ENCODE data around the gene TNFAIP8L2.

GRCh38 chr1:151166505-151166956 lies 10.1 kb downstream of the TNFAIP8L2 start:
- TF ChIP-seq, protein P1, sequence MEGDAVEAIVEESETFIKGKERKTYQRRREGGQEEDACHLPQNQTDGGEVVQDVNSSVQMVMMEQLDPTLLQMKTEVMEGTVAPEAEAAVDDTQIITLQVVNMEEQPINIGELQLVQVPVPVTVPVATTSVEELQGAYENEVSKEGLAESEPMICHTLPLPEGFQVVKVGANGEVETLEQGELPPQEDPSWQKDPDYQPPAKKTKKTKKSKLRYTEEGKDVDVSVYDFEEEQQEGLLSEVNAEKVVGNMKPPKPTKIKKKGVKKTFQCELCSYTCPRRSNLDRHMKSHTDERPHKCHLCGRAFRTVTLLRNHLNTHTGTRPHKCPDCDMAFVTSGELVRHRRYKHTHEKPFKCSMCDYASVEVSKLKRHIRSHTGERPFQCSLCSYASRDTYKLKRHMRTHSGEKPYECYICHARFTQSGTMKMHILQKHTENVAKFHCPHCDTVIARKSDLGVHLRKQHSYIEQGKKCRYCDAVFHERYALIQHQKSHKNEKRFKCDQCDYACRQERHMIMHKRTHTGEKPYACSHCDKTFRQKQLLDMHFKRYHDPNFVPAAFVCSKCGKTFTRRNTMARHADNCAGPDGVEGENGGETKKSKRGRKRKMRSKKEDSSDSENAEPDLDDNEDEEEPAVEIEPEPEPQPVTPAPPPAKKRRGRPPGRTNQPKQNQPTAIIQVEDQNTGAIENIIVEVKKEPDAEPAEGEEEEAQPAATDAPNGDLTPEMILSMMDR (IDR thresholded peaks at IDR 0.05) = no peak
- no peak for TF ChIP-seq POLR2A (IDR thresholded peaks at IDR 0.05)
